SH-SY5Y (cell line): ENCODE data around the gene AFTPH.

Source experiments
- GATA2 ChIP-seq: IDR thresholded peaks from 2 replicates; pipeline ENCODE4 v1.6.1; 2011; ENCODE audit warnings: mild to moderate bottlenecking, low read depth, low read length
- GATA3 ChIP-seq: IDR thresholded peaks from 2 replicates; pipeline ENCODE4 v1.6.1; 2011; ENCODE audit warnings: low read depth, mild to moderate bottlenecking, low read length, moderate library complexity

DNA sequence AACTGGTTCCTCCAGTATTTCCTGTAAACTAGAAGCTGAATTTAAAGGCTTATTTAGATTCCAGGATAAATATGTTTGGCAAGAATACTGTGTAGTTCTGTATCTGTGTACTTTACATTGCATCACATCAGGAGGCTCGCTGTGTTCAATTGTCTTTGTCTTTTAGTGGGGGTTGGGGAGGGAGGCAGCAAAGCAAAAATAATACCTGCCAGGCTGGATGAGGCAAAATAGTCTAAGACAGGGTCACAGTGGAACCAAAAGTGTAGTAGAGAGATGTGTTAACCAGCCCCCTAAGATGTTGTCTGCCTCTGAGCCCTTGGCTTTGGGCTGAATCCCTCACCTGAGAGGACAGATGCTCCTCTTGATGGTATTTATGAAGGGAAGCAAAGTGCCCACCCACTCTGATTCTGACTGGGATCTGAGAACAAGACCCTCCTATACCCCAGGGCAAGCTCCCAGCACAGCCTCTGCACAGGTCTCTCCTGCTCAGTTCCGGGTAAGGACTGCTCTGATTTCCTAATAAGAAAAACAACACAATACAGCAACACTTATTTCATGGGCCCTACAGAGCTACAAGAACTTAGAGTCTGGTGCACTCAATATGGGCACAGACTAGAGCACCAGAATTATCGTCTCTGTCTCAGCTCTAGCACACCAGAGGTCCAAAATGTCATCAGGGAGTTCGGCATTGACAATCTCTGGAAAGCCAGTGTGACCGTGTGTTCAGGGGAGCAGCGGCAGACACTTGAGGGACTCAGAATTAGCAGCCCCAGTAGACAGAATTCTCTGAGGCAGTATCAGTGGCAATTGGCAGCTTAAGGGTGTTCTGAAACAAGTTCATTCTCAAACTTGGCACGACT is 7.2 kb upstream of the AFTPH start:
- TF ChIP-seq GATA2, result no peak
- no peak for TF ChIP-seq GATA3
